H1 (cell line): Measurements from ENCODE around the gene TCF7L2. TPM values are rescaled to one million over a fixed set of nuclear protein-coding genes. Genes with fewer than 3 reads are reported as not detected.

ENCODE experiments used
- CTCF ChIA-PET: fragments of 300-600 bp; sonication (Branson Sonifier 250); formaldehyde crosslinking; loops from one replicate; lab custom pipeline; 2021; ENCODE audit not compliant: partially characterized antibody; lab: Charles Lee
- POLR2A ChIA-PET: fragments of 300-600 bp; sonication (Branson Sonifier 250); formaldehyde crosslinking; loops from one replicate; lab custom pipeline; 2021; ENCODE audit warnings: inconsistent platforms; ENCODE audit not compliant: partially characterized antibody; lab: Charles Lee
- DNase-seq, 2 experiments: peaks; one replicate each; pipeline versions ENCODE4 v3.0.0 to v3.0.0-alpha.2; 2010 to 2022; ENCODE audit warnings: low spot score in 2 of 2, low read depth in 1 of 2, mixed read lengths in 1 of 2
- FAIRE-seq: peaks from 2 replicates; lab custom pipeline; 2011; peaks lifted over from hg19 to GRCh38; lab: Jason Lieb, UNC
- H2AFZ ChIP-seq: 2 replicates; pipeline ENCODE4 v1.8.1; 2012; ENCODE audit warnings: low read length, inconsistent platforms
- H2AK5ac ChIP-seq: 2 replicates; pipeline ENCODE4 v1.6.1; 2013; ENCODE audit warnings: low read depth, low read length
- H2BK120ac ChIP-seq: replicated peaks from 2 replicates; pipeline ENCODE3; 2013; ENCODE audit warnings: low read depth, low read length, inconsistent platforms
- H2BK12ac ChIP-seq: 2 replicates; pipeline ENCODE4 v1.6.1; 2013; ENCODE audit warnings: low read depth, low read length
- H2BK15ac ChIP-seq: 2 replicates; pipeline ENCODE4 v1.6.1; 2013; ENCODE audit warnings: low read length
- H2BK20ac ChIP-seq: 2 replicates; pipeline ENCODE4 v1.6.1; 2013; ENCODE audit warnings: low read length
- H2BK5ac ChIP-seq: 2 replicates; pipeline ENCODE4 v1.6.1; 2013; ENCODE audit warnings: low read depth, low read length
- H3K14ac ChIP-seq: 2 replicates; pipeline ENCODE4 v1.6.1; 2013; ENCODE audit warnings: inconsistent platforms; ENCODE audit not compliant: insufficient read length
- H3K18ac ChIP-seq: 2 replicates; pipeline ENCODE4 v1.6.1; 2013; ENCODE audit warnings: low read length; ENCODE audit errors: extremely low read depth
- H3K23ac ChIP-seq: 2 replicates; pipeline ENCODE4 v1.6.1; 2013; ENCODE audit warnings: inconsistent platforms; ENCODE audit not compliant: insufficient read length
- H3K23me2 ChIP-seq: 2 replicates; pipeline ENCODE4 v1.6.1; 2013; ENCODE audit warnings: low read depth, low read length
- H3K27ac ChIP-seq: 2 replicates; pipeline ENCODE4 v1.6.1; 2011; ENCODE audit warnings: low read depth, low read length, inconsistent platforms
- H3K27me3 ChIP-seq, 4 experiments: replicated peaks in 1 of 4; 1 replicate in 1 of 4; 2 replicates in 3 of 4; pipeline versions ENCODE4 v1.6.1 to v1.8.1; 2011 to 2013; ENCODE audit warnings: low read length in 3 of 4, mild to moderate bottlenecking in 3 of 4, inconsistent platforms in 2 of 4, mixed read lengths in 2 of 4, moderate library complexity in 1 of 4; ENCODE audit not compliant: control insufficient read depth in 3 of 4, insufficient read depth in 3 of 4; ENCODE audit errors: extremely low read depth in 1 of 4
- H3K36me3 ChIP-seq, 4 experiments: 2 replicates each; pipeline versions ENCODE4 v1.6.1 to v1.8.1; 2011 to 2013; ENCODE audit warnings: mild to moderate bottlenecking in 4 of 4, low read length in 3 of 4, moderate library complexity in 2 of 4, control low read depth in 1 of 4, inconsistent platforms in 1 of 4; ENCODE audit not compliant: insufficient read depth in 4 of 4, control insufficient read depth in 2 of 4
- H3K4ac ChIP-seq: replicated peaks from 2 replicates; pipeline ENCODE3; 2013; ENCODE audit warnings: low read length, low read depth, mixed read lengths, inconsistent platforms; ENCODE audit not compliant: insufficient read length
- H3K4me1 ChIP-seq, 4 experiments: replicated peaks in 1 of 4; 1 replicate in 1 of 4; 2 replicates in 3 of 4; pipeline versions ENCODE4 v1.6.1 to v1.8.1; 2011 to 2013; ENCODE audit warnings: low read length in 3 of 4, inconsistent platforms in 2 of 4, mixed read lengths in 1 of 4; ENCODE audit not compliant: insufficient read depth in 4 of 4, control insufficient read depth in 3 of 4
- H3K4me2 ChIP-seq, 2 experiments: 2 replicates each; pipeline versions ENCODE4 v1.6.1 to v1.8.1; 2011 to 2013; ENCODE audit warnings: low read depth in 2 of 2, low read length in 2 of 2, control low read depth in 1 of 2, inconsistent platforms in 1 of 2, mild to moderate bottlenecking in 1 of 2; ENCODE audit not compliant: insufficient read depth in 1 of 2
- H3K4me3 ChIP-seq, 4 experiments: fragments of 200-600, 300-600 bp in 1 of 4; sonication (generic), shearing (Covaris generic), sonication (Bioruptor Twin) in 1 of 4; 2 replicates each; pipeline versions ENCODE4 v1.5.1 to v1.8.1; 2011 to 2016; ENCODE audit warnings: low read length in 4 of 4, low read depth in 3 of 4, control low read depth in 2 of 4, inconsistent platforms in 2 of 4, mild to moderate bottlenecking in 2 of 4, mixed read lengths in 1 of 4, moderate library complexity in 1 of 4; ENCODE audit not compliant: insufficient read depth in 2 of 4; ENCODE audit errors: extremely low read depth in 1 of 4
- H3K56ac ChIP-seq: replicated peaks from 2 replicates; pipeline ENCODE3; 2013; ENCODE audit warnings: low read depth, mild to moderate bottlenecking, mixed read lengths, low read length, inconsistent platforms; ENCODE audit not compliant: insufficient read length
- H3K79me1 ChIP-seq: 2 replicates; pipeline ENCODE4 v1.6.1; 2013; ENCODE audit warnings: low read depth, low read length, control low read depth
- H3K79me2 ChIP-seq, 2 experiments: 2 replicates each; pipeline versions ENCODE4 v1.6.1 to v1.8.1; 2012 to 2013; ENCODE audit warnings: low read length in 2 of 2, mild to moderate bottlenecking in 2 of 2, inconsistent platforms in 1 of 2; ENCODE audit not compliant: insufficient read depth in 2 of 2, control insufficient read depth in 1 of 2
- H3K9ac ChIP-seq, 4 experiments: replicated peaks in 1 of 4; 1 replicate in 1 of 4; 2 replicates in 3 of 4; pipeline versions ENCODE4 v1.6.1 to v1.8.1; 2011 to 2013; ENCODE audit warnings: low read depth in 3 of 4, low read length in 3 of 4, control low read depth in 2 of 4, mild to moderate bottlenecking in 2 of 4, moderate library complexity in 2 of 4, inconsistent platforms in 1 of 4; ENCODE audit errors: extremely low read depth in 1 of 4
- H3K9me3 ChIP-seq, 2 experiments: 2 replicates each; pipeline versions ENCODE4 v1.6.1 to v1.8.1; 2012 to 2013; ENCODE audit warnings: mild to moderate bottlenecking in 2 of 2, moderate library complexity in 2 of 2, control low read depth in 1 of 2, inconsistent platforms in 1 of 2, low read depth in 1 of 2, low read length in 1 of 2, mixed read lengths in 1 of 2; ENCODE audit not compliant: insufficient read depth in 2 of 2
- H4K20me1 ChIP-seq, 2 experiments: replicated peaks in 1 of 2; 2 replicates each; pipeline versions ENCODE3 to v1.8.1; 2011 to 2013; ENCODE audit warnings: inconsistent platforms in 2 of 2, low read length in 2 of 2, mild to moderate bottlenecking in 1 of 2; ENCODE audit not compliant: insufficient read depth in 2 of 2, control insufficient read depth in 1 of 2
- H4K5ac ChIP-seq: 2 replicates; pipeline ENCODE4 v1.6.1; 2013; ENCODE audit warnings: low read length, low read depth, mixed read lengths, inconsistent platforms; ENCODE audit not compliant: insufficient read length
- H4K8ac ChIP-seq: 2 replicates; pipeline ENCODE4 v1.8.0; 2013; ENCODE audit warnings: mild to moderate bottlenecking, moderate library complexity, low read length, inconsistent platforms; ENCODE audit not compliant: insufficient read depth; ENCODE audit errors: extremely low read depth
- H4K91ac ChIP-seq: replicated peaks from 2 replicates; pipeline ENCODE3; 2013; ENCODE audit warnings: low read length, mixed read lengths, inconsistent platforms; ENCODE audit not compliant: insufficient read length
- POLR2AphosphoS5 ChIP-seq: IDR thresholded peaks from 2 replicates; pipeline ENCODE4 v1.6.1; 2011; ENCODE audit warnings: low read depth, low read length
- SUZ12 ChIP-seq: fragments of 200-600 bp; sonication (generic); IDR thresholded peaks from 2 replicates; pipeline ENCODE4 v1.6.1; 2012; ENCODE audit warnings: mild to moderate bottlenecking, inconsistent platforms, low read length, moderate library complexity, mixed read lengths
- WGBS, 2 experiments: shearing (Covaris generic) in 1 of 2; methylation state at CpG; one replicate each; pipeline versions ENCODE4 v1.1.6 to v1.1.7; 2013 to 2015; ENCODE audit warnings: low lambda C conversion rate in 2 of 2, mixed read lengths in 2 of 2, inconsistent platforms in 1 of 2, low coverage in 1 of 2, missing lambda C conversion rate in 1 of 2; ENCODE audit not compliant: insufficient replicate concordance in 2 of 2, insufficient coverage in 1 of 2, insufficient read length in 1 of 2; ENCODE audit errors: extremely low coverage in 1 of 2, missing lambda C conversion rate in 1 of 2; 5-methylcytosine and 5-hydroxymethylcytosine counted together
- polyA plus RNA-seq, 7 experiments: library from polyadenylated mRNA; depleted of rRNA in 3 of 7; stranded (reverse) in 5 of 7; unstranded in 2 of 7; fragments of >200 nt in 5 of 7; fragments of 200-250 nt in 2 of 7; gene quantifications; 1 replicate in 5 of 7; 2 replicates in 1 of 7; 4 replicates in 1 of 7; pipeline versions ENCODE4 v1.2.1 to v1.2.3, GENCODE V29; 2011 to 2013; ENCODE audit warnings: missing spikeins in 2 of 7, mixed read lengths in 2 of 7
- total RNA-seq: library from RNA; stranded (reverse); fragmentation: NEBNext Ultra II Directional; extraction: Animal tissue kit (Norgen Biotek cat#: 25700); gene quantifications from 2 replicates; pipeline ENCODE4 v1.2.1, GENCODE V29; 2021

Gene TCF7L2
- total and polyA plus RNA-seq, 2 of the 8 experiments (the other 6 are each of a cell fraction or from before 2014, with no cell fraction given) = 33.9 to 67.3 TPM

- no peak for FAIRE-seq
- Histone ChIP-seq H3K4me2 (no peak overlapping the region), H2BK15ac (peak overlapping the region; percentile 46; the same call in 1 of the 2 replicates), H3K27ac (no peak overlapping the region), H2AFZ (no peak overlapping the region), H3K23ac (no peak overlapping the region), H4K8ac (no peak overlapping the region), H2AK5ac (no peak overlapping the region), H3K56ac (no peak overlapping the region), H2BK12ac (no peak overlapping the region), H4K20me1 (no peaks in the 10 kb centered on the region), H3K36me3 (no peaks in the 10 kb centered on the region), H3K18ac (no peak overlapping the region), H3K4ac (no peak overlapping the region), H2BK5ac (no peak overlapping the region), H3K4me3 (no peak overlapping the region), H3K9ac (no peak overlapping the region), H3K9me3 (no peaks in the 10 kb centered on the region), H3K4me1 (peaks cover 2 to 8% (median 4%) of the 10 kb centered on the region in 4 experiments; a peak in 6 of 7 replicates), H2BK120ac (no peak overlapping the region), H3K23me2 (no peaks in the 10 kb centered on the region), H3K27me3 (no peaks in the 10 kb centered on the region; a peak in 1 of 7 replicates), H2BK20ac (no peak overlapping the region), H4K5ac (no peak overlapping the region), H3K79me2 (no peaks in the 10 kb centered on the region), H3K79me1 (no peaks in the 10 kb centered on the region), H4K91ac (no peak overlapping the region), H3K14ac (no peak overlapping the region)
- DNase-seq = peak in 1 of 2 experiments; percentile 22
- TF ChIP-seq POLR2AphosphoS5 = no peak
- no peak for TF ChIP-seq SUZ12
- POLR2A ChIA-PET = no interaction called here
- CTCF ChIA-PET = interaction anchor here (0.8 to 2.4 kb wide), 2 partner anchors 9 to 122 kb away, joined by 3 to 5 read pairs; no protein-coding TSS in a partner anchor
- 89% methylated on average over 6 of the region's 6 CpGs; no CpG with 5 or more reads in 1 of the 2 experiments for WGBS, 2 experiments
Measured at GRCh38 chr10:113179265-113179664, 229.2 kb downstream of the TCF7L2 start.
